ENCODE measurements around the gene CASP4. TPM values are rescaled to one million over a fixed set of nuclear protein-coding genes. Genes with fewer than 3 reads are reported as not detected.

CASP4 gene
- total RNA-seq, 1 donor from 2014 or later, result 0.86 TPM

DNA sequence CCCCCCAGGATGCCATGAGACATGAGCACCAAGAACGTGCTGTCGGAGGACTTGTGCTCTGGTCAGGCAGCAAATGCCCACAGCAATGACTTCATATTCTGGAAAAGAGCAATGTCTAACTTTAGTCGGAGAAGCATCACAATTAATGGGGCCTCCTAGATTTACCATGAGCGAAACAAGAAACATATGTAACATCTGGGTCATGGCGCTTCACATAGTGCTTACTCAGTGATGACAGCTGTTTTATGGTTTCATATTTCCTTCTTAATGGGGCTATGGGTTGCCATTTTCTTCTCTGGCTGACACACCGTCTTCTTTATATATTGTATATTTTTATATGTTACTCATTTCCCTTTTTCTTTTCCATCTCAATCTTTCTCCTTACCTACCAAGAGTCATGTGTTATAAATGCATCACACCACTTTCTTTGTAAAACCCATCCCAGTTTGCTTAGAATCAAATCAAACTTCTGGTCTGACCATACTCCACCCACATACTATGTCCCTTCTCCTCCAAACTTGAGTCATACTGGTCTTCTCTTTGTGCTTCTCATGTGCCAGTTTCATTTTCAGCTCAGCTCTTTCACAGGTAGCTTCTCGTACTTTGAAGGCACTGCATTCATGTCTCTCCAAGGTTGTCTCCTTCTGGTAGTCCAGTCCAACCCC, 60.7 kb downstream of the CASP4 start:
- TF ChIP-seq EZH2 (IDR thresholded peaks at IDR 0.05; ENCODE audit: insufficient read depth, low read length), result no peak
- TF ChIP-seq, protein P1, sequence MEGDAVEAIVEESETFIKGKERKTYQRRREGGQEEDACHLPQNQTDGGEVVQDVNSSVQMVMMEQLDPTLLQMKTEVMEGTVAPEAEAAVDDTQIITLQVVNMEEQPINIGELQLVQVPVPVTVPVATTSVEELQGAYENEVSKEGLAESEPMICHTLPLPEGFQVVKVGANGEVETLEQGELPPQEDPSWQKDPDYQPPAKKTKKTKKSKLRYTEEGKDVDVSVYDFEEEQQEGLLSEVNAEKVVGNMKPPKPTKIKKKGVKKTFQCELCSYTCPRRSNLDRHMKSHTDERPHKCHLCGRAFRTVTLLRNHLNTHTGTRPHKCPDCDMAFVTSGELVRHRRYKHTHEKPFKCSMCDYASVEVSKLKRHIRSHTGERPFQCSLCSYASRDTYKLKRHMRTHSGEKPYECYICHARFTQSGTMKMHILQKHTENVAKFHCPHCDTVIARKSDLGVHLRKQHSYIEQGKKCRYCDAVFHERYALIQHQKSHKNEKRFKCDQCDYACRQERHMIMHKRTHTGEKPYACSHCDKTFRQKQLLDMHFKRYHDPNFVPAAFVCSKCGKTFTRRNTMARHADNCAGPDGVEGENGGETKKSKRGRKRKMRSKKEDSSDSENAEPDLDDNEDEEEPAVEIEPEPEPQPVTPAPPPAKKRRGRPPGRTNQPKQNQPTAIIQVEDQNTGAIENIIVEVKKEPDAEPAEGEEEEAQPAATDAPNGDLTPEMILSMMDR (IDR thresholded peaks at IDR 0.05; ENCODE audit: insufficient read depth, low read depth, low read length), result no peak
- Histone ChIP-seq H3K27me3 (ENCODE audit: insufficient read depth, low read length) (no peaks in the 10 kb centered on the region), H2AFZ (ENCODE audit: low read depth, low read length) (peak overlapping the region; percentile 14), H3K9me3 (ENCODE audit: insufficient read depth, low read depth, low read length) (no peaks in the 10 kb centered on the region), H4K20me1 (ENCODE audit: insufficient read depth, low read length) (no peaks in the 10 kb centered on the region), H3K4me1 (ENCODE audit: insufficient read depth, low read length) (no peaks in the 10 kb centered on the region), H3K36me3 (ENCODE audit: insufficient read depth, low read length) (no peaks in the 10 kb centered on the region), H3K27ac (ENCODE audit: low read depth, low read length) (peak overlapping the region; percentile 21), H3K4me2 (ENCODE audit: low read length) (peak overlapping the region; percentile 20), H3K4me3 (ENCODE audit: insufficient read depth, low read depth, low read length) (no peak overlapping the region), H3K9ac (ENCODE audit: low read length) (no peak overlapping the region), H3K79me2 (ENCODE audit: insufficient read depth, low read length) (no peaks in the 10 kb centered on the region)
- FAIRE-seq, result no peak
- peak; percentile 50 for DNase-seq (ENCODE audit: low read depth)
- no peaks in the 10 kb centered on the region for H3K4me1 Mint-ChIP-seq (ENCODE audit: low read depth, unreplicated experiment)
- H3K36me3 Mint-ChIP-seq (ENCODE audit: low read depth, unreplicated experiment), result no peaks in the 10 kb centered on the region
- no peaks in the 10 kb centered on the region for H3K27me3 Mint-ChIP-seq (ENCODE audit: low read depth, unreplicated experiment)
- H3K27ac Mint-ChIP-seq (ENCODE audit: unreplicated experiment), result no peak overlapping the region
- no peaks in the 10 kb centered on the region for H3K9me3 Mint-ChIP-seq (ENCODE audit: unreplicated experiment)
- no peak overlapping the region for H3K4me3 Mint-ChIP-seq (ENCODE audit: unreplicated experiment)

DNA sequence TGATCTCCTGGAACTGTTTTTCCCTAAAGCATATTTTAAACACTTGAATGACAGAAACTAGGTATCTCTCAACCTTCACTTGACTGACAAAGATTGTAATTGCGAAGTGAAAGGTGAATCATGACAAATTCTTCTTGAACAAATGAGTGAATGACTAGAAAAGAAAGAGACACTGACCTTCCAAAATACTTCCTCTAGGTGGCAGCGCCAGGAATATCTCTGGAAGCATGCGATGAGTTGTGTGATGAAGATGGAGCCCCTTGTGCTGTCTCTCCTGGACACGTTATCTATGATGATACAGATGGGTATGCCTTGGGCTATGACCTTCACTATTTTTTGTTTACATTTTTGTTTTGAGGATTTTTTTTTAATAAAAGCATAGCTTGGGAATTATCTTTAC, 63.1 kb downstream of the CASP4 start:
- DNase-seq (ENCODE audit: low read depth) (no peak), FAIRE-seq (no peak)
- H3K9ac ChIP-seq (ENCODE audit: low read length), result no peak overlapping the region
- no peak overlapping the region for H3K4me3 ChIP-seq (ENCODE audit: insufficient read depth, low read depth, low read length)
- no peaks in the 10 kb centered on the region for H3K27me3 Mint-ChIP-seq (ENCODE audit: low read depth, unreplicated experiment)
- no peak overlapping the region for H3K4me2 ChIP-seq (ENCODE audit: low read length)
- H3K27ac ChIP-seq (ENCODE audit: low read depth, low read length), result no peak overlapping the region
- no peaks in the 10 kb centered on the region for H4K20me1 ChIP-seq (ENCODE audit: insufficient read depth, low read length)
- H3K9me3 ChIP-seq (ENCODE audit: insufficient read depth, low read depth, low read length), result no peaks in the 10 kb centered on the region
- no peaks in the 10 kb centered on the region for H3K79me2 ChIP-seq (ENCODE audit: insufficient read depth, low read length)
- H3K4me1 ChIP-seq (ENCODE audit: insufficient read depth, low read length), result no peaks in the 10 kb centered on the region
- H3K36me3 ChIP-seq (ENCODE audit: insufficient read depth, low read length), result no peaks in the 10 kb centered on the region
- no peaks in the 10 kb centered on the region for H3K36me3 Mint-ChIP-seq (ENCODE audit: low read depth, unreplicated experiment)
- no peak overlapping the region for H3K4me3 Mint-ChIP-seq (ENCODE audit: unreplicated experiment)
- no peaks in the 10 kb centered on the region for H3K27me3 ChIP-seq (ENCODE audit: insufficient read depth, low read length)
- H3K27ac Mint-ChIP-seq (ENCODE audit: unreplicated experiment), result no peak overlapping the region
- H3K9me3 Mint-ChIP-seq (ENCODE audit: unreplicated experiment), result no peaks in the 10 kb centered on the region
- H3K4me1 Mint-ChIP-seq (ENCODE audit: low read depth, unreplicated experiment), result no peaks in the 10 kb centered on the region
- H2AFZ ChIP-seq (ENCODE audit: low read depth, low read length), result no peak overlapping the region
- no peak for TF ChIP-seq EZH2 (IDR thresholded peaks at IDR 0.05; ENCODE audit: insufficient read depth, low read length)
- TF ChIP-seq, protein P1 (IDR thresholded peaks at IDR 0.05; ENCODE audit: insufficient read depth, low read depth, low read length), result no peak

- Mint-ChIP-seq H3K4me3 (ENCODE audit: unreplicated experiment) (no peak overlapping the region), H3K9me3 (ENCODE audit: unreplicated experiment) (no peaks in the 10 kb centered on the region), H3K36me3 (ENCODE audit: low read depth, unreplicated experiment) (no peaks in the 10 kb centered on the region), H3K27me3 (ENCODE audit: low read depth, unreplicated experiment) (no peaks in the 10 kb centered on the region), H3K4me1 (ENCODE audit: low read depth, unreplicated experiment) (peaks cover 4% of the 10 kb centered on the region), H3K27ac (ENCODE audit: unreplicated experiment) (no peak overlapping the region)
- no peaks in the 10 kb centered on the region for H3K36me3 ChIP-seq (ENCODE audit: insufficient read depth, low read length)
- no peak overlapping the region for H3K27ac ChIP-seq (ENCODE audit: low read depth, low read length)
- H3K27me3 ChIP-seq (ENCODE audit: insufficient read depth, low read length), result no peaks in the 10 kb centered on the region
- no peak overlapping the region for H3K4me2 ChIP-seq (ENCODE audit: low read length)
- no peak overlapping the region for H3K9ac ChIP-seq (ENCODE audit: low read length)
- H3K9me3 ChIP-seq (ENCODE audit: insufficient read depth, low read depth, low read length), result no peaks in the 10 kb centered on the region
- no peak overlapping the region for H3K4me3 ChIP-seq (ENCODE audit: insufficient read depth, low read depth, low read length)
- no peak for TF ChIP-seq EZH2 (IDR thresholded peaks at IDR 0.05; ENCODE audit: insufficient read depth, low read length)
- TF ChIP-seq, protein P1 (IDR thresholded peaks at IDR 0.05; ENCODE audit: insufficient read depth, low read depth, low read length), result no peak
- H4K20me1 ChIP-seq (ENCODE audit: insufficient read depth, low read length), result no peaks in the 10 kb centered on the region
- H2AFZ ChIP-seq (ENCODE audit: low read depth, low read length), result no peak overlapping the region
- FAIRE-seq, result no peak
- DNase-seq (ENCODE audit: low read depth), result no peak
- H3K4me1 ChIP-seq (ENCODE audit: insufficient read depth, low read length), result no peaks in the 10 kb centered on the region
- no peaks in the 10 kb centered on the region for H3K79me2 ChIP-seq (ENCODE audit: insufficient read depth, low read length)
Measured at GRCh38 chr11:104899226-104899625, 69.1 kb downstream of the CASP4 start.

Measured in astrocyte (in vitro differentiated cells and primary cell).